HG03565 (cell line): ENCODE results near the gene AIF1.

Source experiments
- ATAC-seq: cut with Tn5 transposase; IDR thresholded peaks from one replicate; pipeline ENCODE4 v1.9.1; 2021; ENCODE audit warnings: mild to moderate bottlenecking, moderate library complexity; ENCODE audit not compliant: unreplicated experiment

The AIF1 gene

GRCh38 chr6:31663126-31663960, 48.3 kb downstream of the AIF1 start:
- ATAC-seq = no peak

GRCh38 chr6:31663961-31664789, 49.1 kb downstream of the AIF1 start:
- ATAC-seq = no peak

- no peak for ATAC-seq
These were observed 49.9 kb downstream of the AIF1 start, which contains the start of gene GPANK1 for GRCh38 chr6:31664790-31665500. GPANK1 (minus strand) TSS chr6:31664997; CDS start chr6:31664478, 519 bp downstream.

- peak; percentile 78 for ATAC-seq
These were observed 50.7 kb downstream of the AIF1 start, which contains the start of gene CSNK2B for GRCh38 chr6:31665501-31666336. CSNK2B (plus strand) TSS chr6:31666080; CDS start chr6:31666832, 752 bp downstream.

- ATAC-seq = no peak
These were observed 51.4 kb downstream of the AIF1 start for GRCh38 chr6:31666337-31666965.
